Activated CD4-positive, alpha-beta T cell treated with anti-CD3 and anti-CD28 coated beads for 36 hours (primary cell): ENCODE results near the gene TSPAN9. TPM values are rescaled to one million over a fixed set of nuclear protein-coding genes. Genes with fewer than 3 reads are reported as not detected.
A peak's percentile ranks its signal among the peaks of the same experiment; 100 is the strongest.

ENCODE experiments used
- ATAC-seq: fragments of 200-7000 bp; cut with Tn5 transposase; one replicate; pipeline ENCODE4 v1.10.0; 2021; ENCODE audit warnings: mild to moderate bottlenecking, moderate library complexity
- CTCF ChIA-PET: fragments of 350-600 bp; sonication (Branson Sonifier 250); formaldehyde crosslinking; loops from one replicate; lab custom pipeline; 2021; ENCODE audit warnings: antibody characterized with exemption; lab: Charles Lee
- POLR2A ChIA-PET: fragments of 350-600 bp; sonication (Branson Sonifier 250); formaldehyde crosslinking; loops from one replicate; lab custom pipeline; 2021; ENCODE audit warnings: antibody characterized with exemption, inconsistent platforms; lab: Charles Lee
- DNase-seq: peaks from one replicate; pipeline ENCODE4 v3.0.0-alpha.2; 2020
- H3K27ac Mint-ChIP-seq: one replicate; pipeline ENCODE4 v1.8.0; 2021; ENCODE audit warnings: mixed read lengths
- H3K27me3 Mint-ChIP-seq: one replicate; pipeline ENCODE4 v1.8.0; 2021; ENCODE audit warnings: mixed read lengths
- H3K36me3 Mint-ChIP-seq: one replicate; pipeline ENCODE4 v1.8.0; 2021; ENCODE audit warnings: low read depth, mixed read lengths
- H3K4me1 Mint-ChIP-seq: one replicate; pipeline ENCODE4 v1.8.0; 2021; ENCODE audit warnings: mixed read lengths
- H3K4me3 Mint-ChIP-seq: one replicate; pipeline ENCODE4 v1.8.0; 2021; ENCODE audit warnings: mild to moderate bottlenecking, moderate library complexity, mixed read lengths
- H3K9me3 Mint-ChIP-seq: one replicate; pipeline ENCODE4 v1.8.0; 2021; ENCODE audit warnings: low read depth, mixed read lengths
- intact Hi-C, 2 experiments: fragments of 100-400 bp; cut with DNase I in 1 of 2; cut with micrococcal nuclease in 1 of 2; formaldehyde crosslinking; loops; one replicate each; pipeline versions ENCODE4 v1.14.2 to v1.15.1; 2022 to 2024; cut with DNase I, micrococcal nuclease
- total RNA-seq, 2 experiments: library from RNA; stranded (reverse); gene quantifications; one replicate each; pipeline ENCODE4 v1.2.3, GENCODE V29; 2021

Gene TSPAN9
- total RNA-seq, 2 experiments from 2014 or later = 0.82 to 1.3 TPM

GRCh38 chr12:3225154-3225795 is 148.1 kb downstream of the TSPAN9 start:
- Mint-ChIP-seq H3K36me3 (no peaks in the 10 kb centered on the region), H3K4me3 (no peak overlapping the region), H3K9me3 (no peaks in the 10 kb centered on the region), H3K27ac (no peak overlapping the region), H3K4me1 (no peaks in the 10 kb centered on the region), H3K27me3 (no peaks in the 10 kb centered on the region)
- intact Hi-C loops = no loop called here
- ATAC-seq = no peak
- DNase-seq = no peak
- ChIA-PET POLR2A (no interaction called here), CTCF (interaction anchor here (0.5 to 1.0 kb wide), 3 partner anchors 16 to 839 kb away, joined by 3 to 4 read pairs (median 3); no protein-coding TSS in a partner anchor)

GRCh38 chr12:3225796-3226180 is 148.6 kb downstream of the TSPAN9 start:
- CTCF ChIA-PET = interaction anchor here (0.5 kb wide), 1 partner anchor 101 kb away, joined by 3 read pairs; no protein-coding TSS in a partner anchor
- no peaks in the 10 kb centered on the region for H3K9me3 Mint-ChIP-seq
- H3K27me3 Mint-ChIP-seq = no peaks in the 10 kb centered on the region
- POLR2A ChIA-PET = no interaction called here
- H3K4me3 Mint-ChIP-seq = no peak overlapping the region
- no peaks in the 10 kb centered on the region for H3K36me3 Mint-ChIP-seq
- intact Hi-C loops = no loop called here
- no peak overlapping the region for H3K27ac Mint-ChIP-seq
- no peak for DNase-seq
- no peaks in the 10 kb centered on the region for H3K4me1 Mint-ChIP-seq
- no peak for ATAC-seq

GRCh38 chr12:3226264-3226663 is 149.1 kb downstream of the TSPAN9 start:
- no peaks in the 10 kb centered on the region for H3K36me3 Mint-ChIP-seq
- no peaks in the 10 kb centered on the region for H3K9me3 Mint-ChIP-seq
- H3K4me3 Mint-ChIP-seq = no peak overlapping the region
- H3K27ac Mint-ChIP-seq = no peak overlapping the region
- ChIA-PET POLR2A (no interaction called here), CTCF (interaction anchor here (0.5 kb wide), 1 partner anchor 100 kb away, joined by 3 read pairs; no protein-coding TSS in a partner anchor)
- no peak for ATAC-seq
- no peaks in the 10 kb centered on the region for H3K27me3 Mint-ChIP-seq
- no peaks in the 10 kb centered on the region for H3K4me1 Mint-ChIP-seq
- DNase-seq = no peak
- intact Hi-C loops = no loop called here

GRCh38 chr12:3227076-3227975 is 150.1 kb downstream of the TSPAN9 start:
- Mint-ChIP-seq H3K27ac (no peak overlapping the region), H3K27me3 (no peaks in the 10 kb centered on the region), H3K4me1 (no peaks in the 10 kb centered on the region), H3K36me3 (no peaks in the 10 kb centered on the region), H3K4me3 (no peak overlapping the region), H3K9me3 (no peaks in the 10 kb centered on the region)
- ChIA-PET CTCF (interaction anchor here (0.5 to 1.3 kb wide), 2 partner anchors 9 to 48 kb away, joined by 3 read pairs; no protein-coding TSS in a partner anchor), POLR2A (no interaction called here)
- ATAC-seq (no peak), DNase-seq (no peak)
- intact Hi-C loops = no loop called here

- Mint-ChIP-seq H3K9me3 (no peaks in the 10 kb centered on the region), H3K27ac (no peak overlapping the region), H3K36me3 (no peaks in the 10 kb centered on the region), H3K27me3 (no peaks in the 10 kb centered on the region), H3K4me1 (no peaks in the 10 kb centered on the region), H3K4me3 (no peak overlapping the region)
- intact Hi-C loops = no loop called here
- ATAC-seq (no peak), DNase-seq (no peak)
- POLR2A ChIA-PET = no interaction called here
- CTCF ChIA-PET = no interaction called here
Observed at GRCh38 chr12:3228552-3228951, 151.4 kb downstream of the TSPAN9 start.

- no peak for DNase-seq
- no peaks in the 10 kb centered on the region for H3K4me1 Mint-ChIP-seq
- H3K9me3 Mint-ChIP-seq = no peaks in the 10 kb centered on the region
- ChIA-PET CTCF (no interaction called here), POLR2A (no interaction called here)
- ATAC-seq = no peak
- H3K36me3 Mint-ChIP-seq = no peaks in the 10 kb centered on the region
- no peak overlapping the region for H3K27ac Mint-ChIP-seq
- H3K27me3 Mint-ChIP-seq = no peaks in the 10 kb centered on the region
- no peak overlapping the region for H3K4me3 Mint-ChIP-seq
- intact Hi-C loops = no loop called here
Observed at GRCh38 chr12:3229577-3229976, 152.4 kb downstream of the TSPAN9 start.

GRCh38 chr12:3230758-3231375 is 153.7 kb downstream of the TSPAN9 start:
- ChIA-PET POLR2A (no interaction called here), CTCF (no interaction called here)
- ATAC-seq (no peak), DNase-seq (no peak)
- no peaks in the 10 kb centered on the region for H3K9me3 Mint-ChIP-seq
- no peak overlapping the region for H3K27ac Mint-ChIP-seq
- no peaks in the 10 kb centered on the region for H3K27me3 Mint-ChIP-seq
- H3K36me3 Mint-ChIP-seq = no peaks in the 10 kb centered on the region
- intact Hi-C loops = no loop called here
- H3K4me1 Mint-ChIP-seq = no peaks in the 10 kb centered on the region
- H3K4me3 Mint-ChIP-seq = no peak overlapping the region

- no peak overlapping the region for H3K27ac Mint-ChIP-seq
- H3K36me3 Mint-ChIP-seq = no peaks in the 10 kb centered on the region
- DNase-seq = no peak
- POLR2A ChIA-PET = no interaction called here
- H3K4me3 Mint-ChIP-seq = no peak overlapping the region
- intact Hi-C loops = no loop called here
- no peak for ATAC-seq
- CTCF ChIA-PET = no interaction called here
- H3K4me1 Mint-ChIP-seq = no peaks in the 10 kb centered on the region
- H3K9me3 Mint-ChIP-seq = no peaks in the 10 kb centered on the region
- no peaks in the 10 kb centered on the region for H3K27me3 Mint-ChIP-seq
Observed at GRCh38 chr12:3231399-3231876, 154.3 kb downstream of the TSPAN9 start.

GRCh38 chr12:3233797-3234196 is 156.6 kb downstream of the TSPAN9 start:
- intact Hi-C loops = no loop called here
- no peak overlapping the region for H3K4me3 Mint-ChIP-seq
- POLR2A ChIA-PET = no interaction called here
- DNase-seq (no peak), ATAC-seq (no peak)
- CTCF ChIA-PET = interaction anchor here (0.7 to 1.0 kb wide), 2 partner anchors 51 to 152 kb away, joined by 3 to 5 read pairs; no protein-coding TSS in a partner anchor
- no peaks in the 10 kb centered on the region for H3K27me3 Mint-ChIP-seq
- no peaks in the 10 kb centered on the region for H3K9me3 Mint-ChIP-seq
- H3K36me3 Mint-ChIP-seq = no peaks in the 10 kb centered on the region
- no peaks in the 10 kb centered on the region for H3K4me1 Mint-ChIP-seq
- no peak overlapping the region for H3K27ac Mint-ChIP-seq

- Mint-ChIP-seq H3K36me3 (no peaks in the 10 kb centered on the region), H3K27me3 (no peaks in the 10 kb centered on the region), H3K4me3 (no peak overlapping the region), H3K4me1 (no peaks in the 10 kb centered on the region), H3K9me3 (no peaks in the 10 kb centered on the region), H3K27ac (no peak overlapping the region)
- intact Hi-C loops = no loop called here
- DNase-seq (peak; percentile 67), ATAC-seq (peak; percentile 99)
- ChIA-PET POLR2A (no interaction called here), CTCF (interaction anchor here (0.9 to 1.5 kb wide), 2 partner anchors 34 to 38 kb away, joined by 4 to 6 read pairs; no protein-coding TSS in a partner anchor)
Observed at GRCh38 chr12:3236345-3237187, 159.4 kb downstream of the TSPAN9 start.

- DNase-seq (no peak), ATAC-seq (no peak)
- H3K9me3 Mint-ChIP-seq = no peaks in the 10 kb centered on the region
- H3K4me1 Mint-ChIP-seq = no peaks in the 10 kb centered on the region
- H3K36me3 Mint-ChIP-seq = no peaks in the 10 kb centered on the region
- H3K27me3 Mint-ChIP-seq = no peaks in the 10 kb centered on the region
- no peak overlapping the region for H3K4me3 Mint-ChIP-seq
- POLR2A ChIA-PET = no interaction called here
- intact Hi-C loops = no loop called here
- CTCF ChIA-PET = no interaction called here
- H3K27ac Mint-ChIP-seq = no peak overlapping the region
Observed at GRCh38 chr12:3238196-3238595, 161.0 kb downstream of the TSPAN9 start.
